Muscle layer of duodenum (tissue), 2 donors: ENCODE data around the gene UGT2B17.
"Not testable (repeated sequence)": the region's sequence is repeated elsewhere in the genome, so short reads cannot be mapped to it uniquely, and the experiment has no call there.

ENCODE experiments used
- H3K27ac ChIP-seq: one replicate; pipeline ENCODE4 v1.7.0; 2013; ENCODE audit warnings: mild to moderate bottlenecking, low read length
- H3K27me3 ChIP-seq: one replicate; pipeline ENCODE4 v1.7.0; 2013; ENCODE audit warnings: low read depth, mild to moderate bottlenecking, control low read depth, low read length
- H3K36me3 ChIP-seq, 2 donors: one replicate each; pipeline ENCODE4 v1.7.0; 2013; ENCODE audit warnings: low read length in 2 of 2, control low read depth in 1 of 2, mild to moderate bottlenecking in 1 of 2; ENCODE audit not compliant: insufficient read depth in 2 of 2, control insufficient read depth in 1 of 2
- H3K4me1 ChIP-seq, 2 donors: one replicate each; pipeline ENCODE4 v1.7.0; 2013; ENCODE audit warnings: low read length in 2 of 2, mild to moderate bottlenecking in 2 of 2, control low read depth in 1 of 2, moderate library complexity in 1 of 2; ENCODE audit not compliant: insufficient read depth in 2 of 2, control insufficient read depth in 1 of 2
- H3K4me3 ChIP-seq, 2 donors: one replicate each; pipeline ENCODE4 v1.7.0; 2013; ENCODE audit warnings: low read length in 2 of 2, low read depth in 1 of 2, mild to moderate bottlenecking in 1 of 2
- H3K9me3 ChIP-seq, 2 donors: one replicate each; pipeline ENCODE4 v1.7.0; 2013; ENCODE audit warnings: low read length in 2 of 2, control low read depth in 1 of 2, mild to moderate bottlenecking in 1 of 2; ENCODE audit not compliant: control insufficient read depth in 1 of 2
- donor health status: healthy.

UGT2B17 gene

GRCh38 chr4:68591204-68591603, 15.1 kb upstream of the UGT2B17 start:
- H3K36me3 ChIP-seq: no peaks in the 10 kb centered on the region
- H3K4me3 ChIP-seq: no peak overlapping the region
- no peaks in the 10 kb centered on the region for H3K27me3 ChIP-seq
- no peaks in the 10 kb centered on the region for H3K9me3 ChIP-seq
- no peaks in the 10 kb centered on the region for H3K4me1 ChIP-seq
- H3K27ac ChIP-seq: no peak overlapping the region

- Histone ChIP-seq H3K27ac (no peak overlapping the region), H3K36me3 (no peaks in the 10 kb centered on the region), H3K4me3 (no peak overlapping the region)
These were observed 13.7 kb upstream of the UGT2B17 start for GRCh38 chr4:68589790-68590189.

GRCh38 chr4:68582339-68582717, 6.2 kb upstream of the UGT2B17 start:
- H3K36me3 ChIP-seq: no peaks in the 10 kb centered on the region
- H3K9me3 ChIP-seq: no peaks in the 10 kb centered on the region
- H3K4me1 ChIP-seq: no peaks in the 10 kb centered on the region
- H3K4me3 ChIP-seq: no peak overlapping the region
- no peaks in the 10 kb centered on the region for H3K27me3 ChIP-seq
- H3K27ac ChIP-seq: no peak overlapping the region

More at GRCh38 chr4:68589790-68590189, 13.7 kb upstream of the UGT2B17 start:
- Histone ChIP-seq H3K4me1 (no peaks in the 10 kb centered on the region), H3K27me3 (no peaks in the 10 kb centered on the region), H3K9me3 (no peaks in the 10 kb centered on the region)

GRCh38 chr4:68581383-68582338, 5.5 kb upstream of the UGT2B17 start:
- no peaks in the 10 kb centered on the region for H3K4me1 ChIP-seq
- no peaks in the 10 kb centered on the region for H3K27me3 ChIP-seq
- H3K27ac ChIP-seq: no peak overlapping the region
- no peaks in the 10 kb centered on the region for H3K9me3 ChIP-seq
- H3K36me3 ChIP-seq: no peaks in the 10 kb centered on the region
- H3K4me3 ChIP-seq: no peak overlapping the region

DNA sequence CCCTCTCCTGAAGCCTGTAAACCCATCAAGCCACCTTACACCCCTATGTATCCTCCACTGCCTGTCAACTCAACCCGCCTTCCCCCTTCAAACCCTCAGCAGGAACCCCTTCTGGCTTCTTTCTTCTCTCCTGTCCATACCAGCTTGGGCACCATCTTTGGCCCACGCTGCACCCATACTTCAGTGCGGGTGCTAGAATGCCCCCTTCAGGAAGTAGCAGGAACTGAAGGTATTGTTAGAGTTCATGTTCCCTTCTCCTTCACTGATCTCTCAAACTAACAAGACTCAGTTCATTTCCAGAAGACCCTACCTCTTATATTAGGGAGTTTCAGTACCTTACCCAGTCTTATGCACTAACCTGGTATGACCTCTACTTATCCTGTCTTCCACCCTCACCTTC, 1.5 kb upstream of the UGT2B17 start:
- Histone ChIP-seq H3K9me3 (no peaks in the 10 kb centered on the region), H3K36me3 (no peaks in the 10 kb centered on the region), H3K27ac (no peak overlapping the region), H3K4me3 (no peak overlapping the region), H3K4me1 (no peaks in the 10 kb centered on the region), H3K27me3 (no peaks in the 10 kb centered on the region)

GRCh38 chr4:68575636-68576035, 486 bp downstream of the UGT2B17 start:
- H3K4me3 ChIP-seq, H3K9me3 ChIP-seq, H3K27me3 ChIP-seq, H3K27ac ChIP-seq, H3K4me1 ChIP-seq, H3K36me3 ChIP-seq: not testable (repeated sequence)

DNA sequence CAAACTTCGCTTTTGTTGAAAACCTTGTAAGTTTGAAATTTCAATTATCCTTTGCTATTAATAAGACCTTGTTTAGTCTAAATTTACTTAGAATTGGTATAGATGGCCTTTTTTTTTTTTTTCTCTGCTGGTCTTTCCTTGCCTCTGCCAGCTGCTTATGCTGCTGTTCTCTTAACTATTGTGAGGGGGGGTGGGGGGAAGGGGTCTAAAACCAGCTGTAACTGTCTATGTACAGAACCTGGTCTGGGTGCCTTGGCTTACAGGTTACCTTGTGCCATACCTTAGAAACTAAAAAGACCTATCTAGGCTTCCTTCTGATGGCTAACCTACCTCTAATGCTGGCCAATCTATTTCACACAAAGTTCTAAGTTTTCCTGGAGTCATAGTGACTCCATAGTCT, 1.0 kb downstream of the UGT2B17 start:
- no peaks in the 10 kb centered on the region for H3K27me3 ChIP-seq
- H3K4me1 ChIP-seq: no peaks in the 10 kb centered on the region

DNA sequence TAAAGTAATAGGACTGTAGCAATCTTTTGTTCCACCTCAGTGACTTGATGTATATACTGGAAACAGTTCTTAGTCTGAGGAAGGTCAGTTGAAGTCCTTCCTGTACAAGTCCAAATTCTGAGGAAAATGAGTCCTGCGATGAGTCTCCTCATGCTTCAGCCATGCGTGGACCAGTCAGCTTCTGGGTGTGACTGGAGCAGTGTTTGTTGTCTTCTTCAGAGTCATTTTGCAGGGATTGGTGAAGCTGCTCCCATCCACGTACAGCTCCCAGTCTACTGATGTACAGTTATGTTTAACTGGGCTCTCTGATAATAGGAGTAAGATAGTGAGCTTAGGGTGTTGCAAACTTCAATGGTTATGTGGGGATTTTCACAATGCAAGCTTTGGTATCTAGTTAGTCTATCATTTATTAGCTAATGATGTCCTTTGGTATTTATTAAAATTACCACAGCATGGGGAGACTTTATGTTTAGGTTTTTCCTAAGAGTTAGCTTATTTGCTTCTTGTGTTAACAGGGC, 3.4 kb downstream of the UGT2B17 start:
- Histone ChIP-seq H3K27ac (no peak overlapping the region), H3K4me3 (no peak overlapping the region), H3K36me3 (no peaks in the 10 kb centered on the region), H3K27me3 (no peaks in the 10 kb centered on the region), H3K4me1 (no peaks in the 10 kb centered on the region), H3K9me3 (no peaks in the 10 kb centered on the region)

More for the DNA sequence above, 1.0 kb downstream of the UGT2B17 start:
- Histone ChIP-seq H3K9me3 (no peaks in the 10 kb centered on the region), H3K36me3 (no peaks in the 10 kb centered on the region), H3K4me3 (no peak overlapping the region), H3K27ac (no peak overlapping the region)

DNA sequence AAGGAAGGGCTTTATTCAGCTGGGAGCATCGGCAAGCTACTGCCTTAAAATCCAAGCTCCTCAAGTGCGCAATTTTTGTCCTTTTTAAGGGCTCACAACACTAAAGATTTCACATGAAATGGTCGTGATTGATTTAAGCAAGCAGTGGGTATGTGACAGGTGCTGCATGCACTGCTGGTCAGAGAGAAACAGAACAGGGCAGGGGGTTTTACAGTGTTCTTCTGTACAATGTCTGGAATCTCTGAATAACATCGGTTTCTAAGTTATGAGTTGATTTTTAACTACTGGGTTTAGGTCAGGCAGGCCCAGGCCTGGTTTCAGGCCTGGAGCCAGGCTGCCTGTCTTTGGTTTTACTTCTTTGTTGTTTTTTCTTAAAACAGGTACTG, 6.0 kb downstream of the UGT2B17 start:
- no peaks in the 10 kb centered on the region for H3K27me3 ChIP-seq
- H3K27ac ChIP-seq: no peak overlapping the region
- H3K9me3 ChIP-seq: no peaks in the 10 kb centered on the region
- no peaks in the 10 kb centered on the region for H3K4me1 ChIP-seq
- no peaks in the 10 kb centered on the region for H3K36me3 ChIP-seq
- H3K4me3 ChIP-seq: no peak overlapping the region

DNA sequence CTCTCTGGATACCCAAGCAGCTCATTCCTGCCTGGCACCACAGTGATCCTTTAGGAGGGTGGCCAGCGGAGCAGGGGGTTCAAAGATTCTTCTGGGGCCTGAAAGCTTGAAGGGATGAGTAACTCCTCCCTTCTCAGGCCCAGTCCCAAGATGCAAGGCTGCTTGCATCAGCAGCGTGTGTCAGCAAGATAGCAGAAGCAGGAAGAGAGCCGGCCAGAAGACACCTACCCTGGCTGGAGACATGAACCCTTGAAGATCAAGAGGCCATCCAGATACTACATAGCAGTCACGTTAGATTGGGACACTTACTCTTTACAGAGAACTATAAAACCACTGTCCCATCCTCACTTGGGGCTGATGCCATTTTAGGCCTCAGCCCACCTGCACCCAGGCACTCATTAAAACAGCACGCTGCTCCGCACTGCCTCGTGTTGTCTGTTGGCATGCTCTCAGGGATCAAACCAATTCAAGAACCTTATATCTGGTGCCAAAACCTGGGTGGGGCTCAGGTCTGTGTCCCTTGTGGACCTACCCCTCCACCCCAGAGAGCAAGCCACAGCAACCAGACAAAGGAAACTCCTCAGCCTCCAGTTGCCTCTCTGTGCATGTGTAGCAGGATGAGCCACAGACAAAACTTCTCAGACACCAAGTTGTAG, 6.5 kb downstream of the UGT2B17 start:
- H3K4me1 ChIP-seq: no peaks in the 10 kb centered on the region
- H3K27me3 ChIP-seq: no peaks in the 10 kb centered on the region
- H3K4me3 ChIP-seq: no peak overlapping the region
- no peaks in the 10 kb centered on the region for H3K9me3 ChIP-seq
- H3K36me3 ChIP-seq: no peaks in the 10 kb centered on the region
- H3K27ac ChIP-seq: no peak overlapping the region

- not testable (repeated sequence) for H3K4me1 ChIP-seq, H3K9me3 ChIP-seq, H3K27me3 ChIP-seq, H3K27ac ChIP-seq, H3K4me3 ChIP-seq, H3K36me3 ChIP-seq
These were observed 7.1 kb downstream of the UGT2B17 start for GRCh38 chr4:68569036-68569435.
